H9 (cell line): ENCODE measurements around the gene ZRSR2. TPM values are rescaled to one million over a fixed set of nuclear protein-coding genes. Genes with fewer than 3 reads are reported as not detected.

ENCODE experiments used
- DNase-seq: peaks from one replicate; pipeline ENCODE4 v3.0.0-alpha.2; 2017
- H2AFZ ChIP-seq: one replicate; pipeline ENCODE4 v1.6.1; 2013; ENCODE audit warnings: mild to moderate bottlenecking, low read length, control low read depth, moderate library complexity
- H2AK5ac ChIP-seq: 2 replicates; pipeline ENCODE4 v1.6.1; 2013; ENCODE audit warnings: low read length, control low read depth, mixed read lengths; ENCODE audit not compliant: insufficient read length
- H2BK120ac ChIP-seq: one replicate; pipeline ENCODE4 v1.6.1; 2013; ENCODE audit warnings: low read depth, mild to moderate bottlenecking, low read length, control low read depth, inconsistent platforms; ENCODE audit not compliant: poor library complexity, severe bottlenecking
- H2BK12ac ChIP-seq: 2 replicates; pipeline ENCODE4 v1.6.1; 2013; ENCODE audit warnings: low read length, control low read depth, mixed read lengths, low read depth; ENCODE audit not compliant: insufficient read length
- H2BK15ac ChIP-seq: 2 replicates; pipeline ENCODE4 v1.6.1; 2013; ENCODE audit warnings: low read depth, low read length, control low read depth
- H2BK20ac ChIP-seq: one replicate; pipeline ENCODE4 v1.6.1; 2013; ENCODE audit warnings: low read depth, mild to moderate bottlenecking, low read length, control low read depth, inconsistent platforms; ENCODE audit not compliant: poor library complexity, severe bottlenecking
- H2BK5ac ChIP-seq: 2 replicates; pipeline ENCODE4 v1.6.1; 2013; ENCODE audit warnings: low read length, control low read depth, mixed read lengths; ENCODE audit not compliant: insufficient read length
- H3K14ac ChIP-seq: 2 replicates; pipeline ENCODE4 v1.6.1; 2013; ENCODE audit warnings: low read length, control low read depth; ENCODE audit not compliant: insufficient read depth
- H3K18ac ChIP-seq: 2 replicates; pipeline ENCODE4 v1.6.1; 2013; ENCODE audit warnings: low read depth, mild to moderate bottlenecking, mixed read lengths, low read length, control low read depth; ENCODE audit not compliant: insufficient read length
- H3K23ac ChIP-seq: 2 replicates; pipeline ENCODE4 v1.6.1; 2013; ENCODE audit warnings: low read length, control low read depth, mixed read lengths, low read depth; ENCODE audit not compliant: insufficient read length
- H3K23me2 ChIP-seq: 2 replicates; pipeline ENCODE4 v1.6.1; 2013; ENCODE audit warnings: low read depth, mild to moderate bottlenecking, mixed read lengths, low read length, control low read depth; ENCODE audit not compliant: insufficient read length, poor library complexity, severe bottlenecking
- H3K27ac ChIP-seq: 2 replicates; pipeline ENCODE4 v1.5.1; 2013; ENCODE audit warnings: low read length, control low read depth, mixed read lengths, low read depth; ENCODE audit not compliant: insufficient read length
- H3K27me3 ChIP-seq: 2 replicates; pipeline ENCODE4 v1.6.1; 2013; ENCODE audit warnings: low read length, control low read depth, inconsistent platforms; ENCODE audit not compliant: insufficient read depth
- H3K4ac ChIP-seq: 2 replicates; pipeline ENCODE4 v1.6.1; 2013; ENCODE audit warnings: low read depth, mild to moderate bottlenecking, control low read depth, inconsistent platforms, low read length, moderate library complexity
- H3K4me1 ChIP-seq: 2 replicates; pipeline ENCODE4 v1.6.1; 2013; ENCODE audit warnings: low read length, control low read depth, inconsistent platforms; ENCODE audit not compliant: insufficient read depth
- H3K4me2 ChIP-seq: 2 replicates; pipeline ENCODE4 v1.6.1; 2013; ENCODE audit warnings: low read length, control low read depth, mixed read lengths; ENCODE audit not compliant: insufficient read length, insufficient read depth
- H3K56ac ChIP-seq: 2 replicates; pipeline ENCODE4 v1.6.1; 2013; ENCODE audit warnings: low read depth, mild to moderate bottlenecking, mixed read lengths, low read length, control low read depth; ENCODE audit not compliant: insufficient read length
- H3K79me1 ChIP-seq: 2 replicates; pipeline ENCODE4 v1.6.1; 2013; ENCODE audit warnings: low read depth, mild to moderate bottlenecking, moderate library complexity, low read length, control low read depth, inconsistent platforms; ENCODE audit not compliant: insufficient read depth, poor library complexity, severe bottlenecking
- H3K79me2 ChIP-seq: 2 replicates; pipeline ENCODE4 v1.6.1; 2013; ENCODE audit warnings: low read length, control low read depth, inconsistent platforms; ENCODE audit not compliant: insufficient read depth
- H3K9ac ChIP-seq: 2 replicates; pipeline ENCODE4 v1.6.1; 2013; ENCODE audit warnings: low read length, control low read depth, mixed read lengths; ENCODE audit not compliant: insufficient read length; ENCODE audit errors: extremely low read depth
- H3K9me3 ChIP-seq: one replicate; pipeline ENCODE4 v1.6.1; 2013; ENCODE audit warnings: low read depth, low read length, inconsistent platforms; ENCODE audit not compliant: control insufficient read depth
- H3T11ph ChIP-seq: one replicate; pipeline ENCODE4 v1.6.1; 2013; ENCODE audit warnings: mild to moderate bottlenecking, low read length, control low read depth, inconsistent platforms
- H4K20me1 ChIP-seq: one replicate; pipeline ENCODE4 v1.6.1; 2013; ENCODE audit not compliant: control insufficient read depth, insufficient read length, insufficient read depth
- H4K5ac ChIP-seq: 2 replicates; pipeline ENCODE4 v1.6.1; 2013; ENCODE audit warnings: low read depth, mild to moderate bottlenecking, mixed read lengths, low read length, control low read depth; ENCODE audit not compliant: insufficient read length
- H4K8ac ChIP-seq: replicated peaks from 2 replicates; pipeline ENCODE4 v1.6.1; 2013; ENCODE audit warnings: low read length, control low read depth, mixed read lengths, low read depth; ENCODE audit not compliant: insufficient read length
- H4K91ac ChIP-seq: 2 replicates; pipeline ENCODE4 v1.6.1; 2013; ENCODE audit warnings: low read depth, mild to moderate bottlenecking, moderate library complexity, mixed read lengths, low read length, control low read depth; ENCODE audit not compliant: insufficient read length
- H3K27ac Mint-ChIP-seq, 3 experiments: 2 replicates in 2 of 3; 3 replicates in 1 of 3; pipeline ENCODE4 v1.8.0; 2020 to 2021; ENCODE audit warnings: mixed read lengths in 3 of 3, mild to moderate bottlenecking in 1 of 3, moderate library complexity in 1 of 3
- H3K27me3 Mint-ChIP-seq: 2 replicates; pipeline ENCODE4 v1.8.0; 2021; ENCODE audit warnings: low read depth, mild to moderate bottlenecking, moderate library complexity, mixed read lengths
- H3K36me3 Mint-ChIP-seq, 3 experiments: 2 replicates in 2 of 3; 3 replicates in 1 of 3; pipeline ENCODE4 v1.8.0; 2020 to 2021; ENCODE audit warnings: low read depth in 3 of 3, mixed read lengths in 3 of 3; ENCODE audit not compliant: insufficient read depth in 1 of 3
- H3K4me1 Mint-ChIP-seq, 2 experiments: 2 replicates each; pipeline ENCODE4 v1.8.0; 2020; ENCODE audit warnings: mixed read lengths in 2 of 2
- H3K4me3 Mint-ChIP-seq, 2 experiments: 2 replicates in 1 of 2; 3 replicates in 1 of 2; pipeline ENCODE4 v1.8.0; 2020 to 2021; ENCODE audit warnings: mild to moderate bottlenecking in 2 of 2, mixed read lengths in 2 of 2, moderate library complexity in 1 of 2
- H3K9me3 Mint-ChIP-seq, 2 experiments: 2 replicates in 1 of 2; 3 replicates in 1 of 2; pipeline ENCODE4 v1.8.0; 2020; ENCODE audit warnings: mild to moderate bottlenecking in 2 of 2, mixed read lengths in 2 of 2, moderate library complexity in 1 of 2
- CTCF ChIP-seq: fragments of 200-600 bp; sonication (generic); conservative IDR thresholded peaks from 3 replicates; pipeline ENCODE4 v1.8.0; 2021; ENCODE audit warnings: antibody characterized with exemption, mild to moderate bottlenecking
- WGBS: extraction: QIAGEN DNeasy Blood & Tissue Kit; methylation state at CpG from one replicate; pipeline ENCODE4 v1.1.7; 2013; ENCODE audit warnings: missing lambda C conversion rate, low lambda C conversion rate, mixed read lengths; ENCODE audit not compliant: insufficient read length; ENCODE audit errors: extremely low coverage; 5-methylcytosine and 5-hydroxymethylcytosine counted together
- total RNA-seq: library from RNA; stranded (reverse); gene quantifications from 2 replicates; pipeline ENCODE4 v1.2.1, GENCODE V29; 2021

The ZRSR2 gene
- total RNA-seq, 1 experiment from 2014 or later, result 21.1 TPM

- Histone ChIP-seq H3K27me3 (no peaks in the 10 kb centered on the region), H2AK5ac (no peak overlapping the region), H2BK5ac (no peak overlapping the region), H3K23ac (no peak overlapping the region), H3K27ac (no peak overlapping the region), H3K18ac (no peak overlapping the region), H2AFZ (no peak overlapping the region), H2BK12ac (no peak overlapping the region), H3K4ac (no peak overlapping the region), H2BK15ac (no peak overlapping the region), H3K9me3 (no peaks in the 10 kb centered on the region), H4K20me1 (no peaks in the 10 kb centered on the region), H3K79me2 (peaks cover 51% of the 10 kb centered on the region), H3K4me1 (no peaks in the 10 kb centered on the region), H4K5ac (no peak overlapping the region), H2BK120ac (no peak overlapping the region), H4K91ac (no peak overlapping the region), H4K8ac (no peak overlapping the region), H3T11ph (no peak overlapping the region), H3K79me1 (peaks cover 2% of the 10 kb centered on the region), H3K4me2 (peak overlapping the region; percentile 24), H3K56ac (no peak overlapping the region), H3K23me2 (peaks cover 9% of the 10 kb centered on the region), H3K9ac (no peak overlapping the region), H3K14ac (no peak overlapping the region), H2BK20ac (no peak overlapping the region)
- H3K27ac Mint-ChIP-seq, result peak overlapping the region in 2 of 3 experiments; percentile 61 to 73; a peak in 4 of 7 replicates
- peak overlapping the region; percentile 31 to 61 for H3K4me3 Mint-ChIP-seq
- peaks cover 72 to 86% (median 84%) of the 10 kb centered on the region in 3 experiments for H3K36me3 Mint-ChIP-seq
- H3K4me1 Mint-ChIP-seq, result peaks cover 63 to 74% of the 10 kb centered on the region in 2 experiments
- no peak for DNase-seq
- H3K27me3 Mint-ChIP-seq, result no peaks in the 10 kb centered on the region
- peak; percentile 66 for TF ChIP-seq CTCF
- 100% methylated on average over 2 of the region's 5 CpGs for WGBS
- H3K9me3 Mint-ChIP-seq, result no peaks in the 10 kb centered on the region
These were observed 59.3 kb downstream of the ZRSR2 start for GRCh38 chrX:15849555-15849954.
